ENCODE results near the gene CCDC57.

DNA sequence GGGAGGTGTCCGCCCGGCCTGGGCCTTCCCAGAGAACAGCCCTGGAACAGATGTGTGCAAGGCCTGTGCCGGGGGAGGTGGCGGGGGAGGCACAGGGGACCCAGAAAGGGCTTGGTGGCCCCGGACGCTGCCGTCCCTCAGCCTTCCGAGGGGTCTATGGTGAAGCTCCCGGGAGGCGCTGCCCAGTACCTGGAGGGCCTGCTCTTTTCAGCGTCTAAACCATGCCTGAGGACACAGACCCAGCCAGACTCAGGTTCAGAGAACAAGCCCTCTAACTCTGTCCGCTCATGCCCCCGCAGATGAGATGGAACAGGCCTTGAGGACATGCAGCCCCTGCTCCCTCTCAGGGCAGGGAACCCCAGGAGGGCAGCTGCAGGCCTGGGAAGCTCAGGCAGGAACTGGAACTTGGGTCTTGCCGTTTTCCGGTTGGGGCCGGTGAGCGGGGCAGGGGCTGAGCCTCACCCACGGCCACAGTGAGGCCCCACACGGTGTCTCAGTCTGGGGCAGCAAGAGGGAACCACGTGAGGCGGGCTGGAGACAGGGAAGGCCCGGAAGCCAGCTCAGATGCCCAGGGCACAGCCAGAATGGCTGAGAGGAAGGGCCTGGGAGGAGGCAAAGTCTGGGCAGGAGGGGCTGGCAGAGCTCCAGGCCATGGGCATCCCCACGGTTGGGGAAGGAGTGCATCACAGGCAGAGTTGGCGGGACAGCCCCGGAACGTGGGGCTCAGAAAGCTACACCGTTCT is 28.7 kb upstream of the CCDC57 start:
- TF ChIP-seq CTCF (IDR thresholded peaks at IDR 0.05): no peak
- TF ChIP-seq POLR2A (IDR thresholded peaks at IDR 0.05): no peak

Measured in thyroid gland (tissue), 4 donors.